Measurements from ENCODE around the gene PADI4. TPM values are rescaled to one million over a fixed set of nuclear protein-coding genes. Genes with fewer than 3 reads are reported as not detected.
"Not testable (repeated sequence)": the region's sequence is repeated elsewhere in the genome, so short reads cannot be mapped to it uniquely, and the experiment has no call there.

PADI4 gene
- total and polyA plus RNA-seq, 2 donors, result 0.10 TPM; not detected in 1

DNA sequence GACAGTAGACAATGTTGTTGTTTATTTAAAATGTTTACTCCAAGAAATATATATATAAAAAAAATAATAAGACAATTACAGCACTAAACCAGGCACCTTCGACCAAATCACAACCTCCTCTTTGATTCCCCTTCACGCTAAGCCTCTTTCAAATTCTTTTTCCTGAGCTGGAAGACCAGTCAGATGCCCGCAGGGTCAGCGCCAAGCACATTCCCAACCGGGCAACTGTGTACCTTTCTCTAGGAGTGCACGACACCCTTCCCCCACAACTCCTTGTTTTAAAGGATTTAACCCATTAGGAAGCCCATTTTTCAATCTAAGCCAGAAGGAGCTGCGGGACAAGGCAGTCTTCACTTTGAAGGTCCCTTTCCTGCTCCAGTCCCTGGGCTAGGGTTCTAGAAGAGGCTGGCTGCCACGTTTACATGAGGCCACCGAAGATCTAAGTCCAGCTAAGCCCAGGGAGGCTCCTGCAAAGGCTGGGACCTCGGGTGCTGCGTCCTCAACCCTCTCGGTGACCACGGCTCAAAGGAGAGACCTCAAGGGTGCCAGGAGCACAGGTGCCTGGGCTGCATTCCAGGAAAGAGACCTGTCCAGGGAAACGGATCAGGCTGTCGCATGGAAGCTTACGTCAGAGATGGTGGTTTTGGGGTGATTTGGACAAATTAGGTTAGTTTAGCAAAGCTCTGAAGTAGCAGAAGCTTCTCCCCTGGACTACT lies 98.9 kb downstream of the PADI4 start:
- WGBS, result 76% methylated on average over 16 of the region's 16 CpGs
- not testable (repeated sequence) for DNase-seq (ENCODE audit: extremely low spot score); H3K27ac ChIP-seq (ENCODE audit: low read depth)

GRCh38 chr1:17407786-17408514 lies 100.0 kb downstream of the PADI4 start:
- not testable (repeated sequence) for H3K4me1 ChIP-seq (ENCODE audit: insufficient read depth); H3K4me3 ChIP-seq (ENCODE audit: low read depth, low read length); H3K36me3 ChIP-seq (ENCODE audit: insufficient read depth); H3K27ac ChIP-seq (ENCODE audit: low read depth); DNase-seq (ENCODE audit: extremely low spot score)
- WGBS, result 94% methylated on average over 30 of the region's 30 CpGs

More for the DNA sequence above, 98.9 kb downstream of the PADI4 start:
- H3K4me1 ChIP-seq (ENCODE audit: insufficient read depth); H3K36me3 ChIP-seq (ENCODE audit: insufficient read depth); H3K4me3 ChIP-seq (ENCODE audit: low read depth, low read length): not testable (repeated sequence)

DNA sequence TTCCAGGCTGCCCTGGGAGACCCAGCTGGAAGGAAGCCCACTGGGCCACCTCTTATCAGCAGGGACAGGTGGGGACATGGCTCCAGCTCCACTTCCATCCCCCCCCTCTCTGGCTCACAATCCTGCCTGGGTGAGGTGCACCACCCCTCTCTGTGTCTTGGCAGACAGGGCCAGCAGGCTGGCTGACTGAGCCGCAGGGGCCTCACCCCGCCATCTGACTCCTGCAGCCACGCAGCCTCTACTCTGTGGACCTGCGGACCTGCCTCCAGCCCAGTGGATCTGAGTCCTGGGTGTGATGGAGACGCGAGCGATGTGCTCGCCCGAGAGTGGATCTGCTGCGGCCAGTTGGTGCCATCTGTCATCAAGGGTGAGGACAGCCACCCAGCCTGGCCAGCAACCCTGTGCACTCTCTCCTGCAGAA lies 101.4 kb downstream of the PADI4 start:
- no peak for DNase-seq (ENCODE audit: extremely low spot score)
- H3K36me3 ChIP-seq (ENCODE audit: insufficient read depth), result no peaks in the 10 kb centered on the region
- H3K4me3 ChIP-seq (ENCODE audit: low read depth, low read length), result no peak overlapping the region
- WGBS, result 91% methylated on average over 10 of the region's 10 CpGs
- H3K27ac ChIP-seq (ENCODE audit: low read depth), result no peak overlapping the region
- no peaks in the 10 kb centered on the region for H3K4me1 ChIP-seq (ENCODE audit: insufficient read depth)

DNA sequence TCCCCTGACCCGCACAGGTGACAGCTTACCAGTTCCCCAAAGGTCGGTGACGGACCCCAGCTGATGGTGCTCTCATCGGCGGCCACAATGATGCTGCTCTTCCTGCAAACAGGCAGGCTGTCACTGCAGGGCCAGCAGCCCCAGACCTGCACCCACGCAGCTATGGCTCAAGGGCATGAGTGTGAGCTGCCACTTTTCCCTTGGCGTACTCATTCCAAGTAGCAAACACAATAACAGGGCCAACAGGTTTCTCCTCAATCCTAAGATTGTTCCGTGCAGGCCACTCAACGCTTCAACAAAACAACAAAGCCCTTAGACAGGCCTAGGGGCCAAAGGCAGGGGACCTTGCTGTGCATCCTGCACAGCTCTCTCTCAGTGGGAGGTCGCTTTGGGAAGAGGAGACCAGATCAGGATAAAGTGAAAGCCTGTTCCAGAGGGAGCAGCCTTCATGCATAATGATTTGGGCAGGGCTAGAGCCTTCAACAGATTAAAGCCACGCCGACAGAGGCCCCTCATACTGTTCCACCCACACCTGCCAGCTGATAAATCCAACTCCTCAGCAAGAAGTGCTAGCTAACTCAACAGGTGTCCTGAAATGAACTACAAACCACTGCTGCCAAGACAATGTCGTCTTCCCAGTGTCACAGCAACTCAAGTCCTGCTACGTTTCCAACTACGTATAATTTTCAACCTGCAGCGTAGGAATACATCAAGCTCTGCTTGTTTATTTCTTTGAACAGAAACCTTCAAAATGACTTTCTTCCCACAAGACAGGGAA lies 104.3 kb downstream of the PADI4 start:
- Histone ChIP-seq H3K36me3 (ENCODE audit: insufficient read depth) (peaks cover 2% of the 10 kb centered on the region), H3K4me1 (ENCODE audit: insufficient read depth) (no peaks in the 10 kb centered on the region), H3K4me3 (ENCODE audit: low read depth, low read length) (no peak overlapping the region), H3K27ac (ENCODE audit: low read depth) (no peak overlapping the region)
- 86% methylated on average over 16 of the region's 16 CpGs for WGBS
- no peak for DNase-seq (ENCODE audit: extremely low spot score)

Small RNAs within 50 kb of the gene (small RNA-seq; reads per million reads assigned to genes)
- not detected for gene MIR3972

Other genes with a start within 250 kb of the PADI4 start
- 5.6 TPM for gene PADI2, start 188.7 kb upstream of the PADI4 start, total RNA-seq
- 0.48 TPM for gene PADI2, start 188.7 kb upstream of the PADI4 start, polyA plus RNA-seq
- gene PADI1, start 103.1 kb upstream of the PADI4 start, total RNA-seq, result 0.16 TPM
- gene PADI1, start 103.1 kb upstream of the PADI4 start, polyA plus RNA-seq, result 0.18 TPM
- 6.9 TPM for gene PADI3, start 59.1 kb upstream of the PADI4 start, total RNA-seq
- 11.6 TPM for gene PADI3, start 59.1 kb upstream of the PADI4 start, polyA plus RNA-seq
- not detected for gene PADI6, start 64.0 kb downstream of the PADI4 start, total RNA-seq
- not detected for gene PADI6, start 64.0 kb downstream of the PADI4 start, polyA plus RNA-seq
- gene RCC2, start 131.5 kb downstream of the PADI4 start, total RNA-seq, result 36.9 TPM
- gene RCC2, start 131.5 kb downstream of the PADI4 start, polyA plus RNA-seq, result 24.0 TPM
- 26.5 TPM for gene ARHGEF10L, start 231.5 kb downstream of the PADI4 start, total RNA-seq
- 41.4 TPM for gene ARHGEF10L, start 231.5 kb downstream of the PADI4 start, polyA plus RNA-seq

Measured in urinary bladder (tissue), 4 donors.